ENCODE measurements around the gene RABGAP1L.
A peak's percentile ranks its signal among the peaks of the same experiment; 100 is the strongest.
"Not testable (repeated sequence)": the region's sequence is repeated elsewhere in the genome, so short reads cannot be mapped to it uniquely, and the experiment has no call there.

RABGAP1L gene

DNA sequence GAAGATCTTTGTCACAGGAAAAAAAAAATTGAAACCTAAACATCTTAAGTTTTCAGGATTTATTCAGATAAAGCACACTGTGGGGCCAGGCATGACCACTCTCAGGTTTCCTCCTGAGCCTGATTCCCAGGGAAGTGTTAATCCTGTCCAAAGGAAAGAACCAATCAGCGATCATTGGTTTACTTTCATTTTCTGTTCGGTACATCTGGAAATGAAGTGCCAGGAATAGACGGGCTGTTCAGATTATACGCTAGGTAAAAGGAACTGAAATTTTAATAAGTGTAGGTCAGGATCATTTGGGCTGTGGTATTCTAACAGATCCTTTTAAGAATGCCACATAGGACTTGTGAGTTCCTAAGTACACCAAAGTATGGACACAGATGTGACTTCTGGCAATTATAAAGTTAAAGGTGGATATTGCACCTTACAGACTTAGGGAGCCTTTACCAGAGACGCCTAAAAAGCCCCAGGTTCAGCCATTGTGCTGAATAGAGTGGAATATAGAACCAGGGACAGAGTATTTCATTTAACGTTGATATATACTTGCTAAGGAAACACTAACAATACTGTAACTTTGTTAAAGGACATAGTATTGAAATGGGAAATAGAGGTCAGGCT is 831.2 kb downstream of the RABGAP1L start:
- no peak for DNase-seq (ENCODE audit: low read depth in 3 of 3)

DNA sequence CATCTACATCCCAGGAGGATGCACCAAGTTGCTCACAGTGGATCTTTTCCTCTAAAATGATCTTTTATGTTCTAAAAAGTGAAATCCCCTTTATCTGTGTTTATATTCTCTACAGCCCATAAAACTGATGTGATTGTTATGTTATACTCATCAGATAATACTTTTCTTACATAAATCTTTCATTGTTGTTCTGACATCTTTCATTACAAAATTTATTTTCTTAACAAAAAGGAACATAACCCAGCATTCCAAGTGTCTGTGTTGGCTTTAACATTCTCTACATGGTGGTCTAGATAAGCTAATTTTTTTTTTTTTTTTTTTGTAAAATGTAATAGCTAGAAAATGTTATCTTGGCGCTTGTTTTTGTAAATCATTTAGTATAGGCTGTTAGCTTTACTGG is 832.2 kb downstream of the RABGAP1L start:
- no peak for DNase-seq (ENCODE audit: low read depth in 3 of 3)

DNA sequence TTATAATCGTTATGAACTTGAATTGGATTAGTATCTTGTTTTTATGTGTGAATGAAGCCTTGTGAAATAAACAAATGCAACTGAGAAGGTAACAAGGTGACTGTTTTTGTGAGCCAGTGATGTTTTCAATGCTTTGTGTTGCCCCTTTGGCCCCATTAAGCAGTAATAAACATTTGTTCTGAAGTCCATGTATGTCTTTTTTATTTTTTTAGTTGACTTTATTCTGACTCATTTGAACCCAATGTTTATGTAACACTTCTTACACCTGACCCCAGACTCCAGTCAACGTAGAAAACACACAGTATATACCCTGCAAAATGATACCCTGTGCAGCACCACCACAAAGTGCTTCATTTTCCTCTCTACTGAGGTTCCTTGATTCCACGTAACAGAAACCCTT is 835.8 kb downstream of the RABGAP1L start:
- no peak for DNase-seq (ENCODE audit: low read depth in 3 of 3)

DNA sequence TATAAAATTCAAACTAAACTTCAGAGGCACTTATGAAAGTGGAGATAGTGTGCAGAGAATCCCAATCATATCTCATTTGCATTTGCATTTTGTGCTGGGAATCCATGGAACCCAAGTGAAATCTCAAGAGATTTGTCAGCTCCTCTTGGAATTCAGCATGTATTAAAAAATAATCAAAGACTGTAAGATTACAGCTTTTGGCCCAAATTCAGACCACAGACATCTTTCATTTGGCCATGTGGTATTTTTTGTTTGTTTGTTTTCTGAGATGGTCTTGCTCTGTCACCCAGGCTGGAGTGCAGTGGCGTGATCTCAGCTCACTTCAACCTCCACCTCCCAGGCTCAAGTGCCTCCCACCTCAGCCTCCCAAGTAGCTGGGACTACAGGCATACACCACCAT is 836.6 kb downstream of the RABGAP1L start:
- no peak for DNase-seq (ENCODE audit: low read depth in 3 of 3)

DNA sequence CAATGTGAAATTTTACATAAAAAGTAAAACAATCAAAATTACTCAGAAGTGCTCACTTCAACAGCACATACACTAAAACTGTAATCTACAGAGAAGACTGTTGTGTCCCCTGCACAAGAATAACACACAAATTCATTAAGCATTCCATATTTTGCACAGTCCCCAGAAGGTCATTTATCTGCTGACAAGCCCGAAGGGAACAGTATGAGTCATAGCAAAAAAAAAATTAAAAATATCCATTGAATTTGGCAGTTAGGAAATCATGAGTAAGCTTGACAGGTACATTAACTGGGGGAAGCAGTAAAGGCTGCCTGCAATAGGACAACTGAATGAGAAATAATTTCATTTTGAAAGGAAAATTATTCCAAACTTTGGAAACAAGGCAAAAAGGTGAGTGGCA is 837.2 kb downstream of the RABGAP1L start:
- no peak for DNase-seq (ENCODE audit: low read depth in 3 of 3)

DNA sequence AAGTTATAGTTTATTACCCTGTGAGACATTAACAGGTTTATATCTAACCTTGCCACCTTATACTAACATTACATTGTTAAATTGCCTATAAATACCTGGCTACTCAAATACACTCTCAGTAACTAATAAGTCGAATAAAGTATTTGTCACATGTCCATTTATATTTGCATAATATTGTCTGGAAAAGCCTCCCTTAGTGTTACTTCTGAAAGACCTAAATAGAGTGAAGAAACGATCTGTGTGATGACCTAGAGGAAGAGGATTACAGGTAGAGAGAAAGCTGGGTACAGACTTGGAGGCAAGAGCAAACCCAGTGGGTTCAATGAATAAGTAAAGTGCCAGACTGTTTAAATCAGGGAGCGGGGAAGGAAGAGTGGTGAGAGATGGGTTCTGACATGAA is 837.7 kb downstream of the RABGAP1L start:
- no peak for DNase-seq (ENCODE audit: low read depth in 3 of 3)

DNA sequence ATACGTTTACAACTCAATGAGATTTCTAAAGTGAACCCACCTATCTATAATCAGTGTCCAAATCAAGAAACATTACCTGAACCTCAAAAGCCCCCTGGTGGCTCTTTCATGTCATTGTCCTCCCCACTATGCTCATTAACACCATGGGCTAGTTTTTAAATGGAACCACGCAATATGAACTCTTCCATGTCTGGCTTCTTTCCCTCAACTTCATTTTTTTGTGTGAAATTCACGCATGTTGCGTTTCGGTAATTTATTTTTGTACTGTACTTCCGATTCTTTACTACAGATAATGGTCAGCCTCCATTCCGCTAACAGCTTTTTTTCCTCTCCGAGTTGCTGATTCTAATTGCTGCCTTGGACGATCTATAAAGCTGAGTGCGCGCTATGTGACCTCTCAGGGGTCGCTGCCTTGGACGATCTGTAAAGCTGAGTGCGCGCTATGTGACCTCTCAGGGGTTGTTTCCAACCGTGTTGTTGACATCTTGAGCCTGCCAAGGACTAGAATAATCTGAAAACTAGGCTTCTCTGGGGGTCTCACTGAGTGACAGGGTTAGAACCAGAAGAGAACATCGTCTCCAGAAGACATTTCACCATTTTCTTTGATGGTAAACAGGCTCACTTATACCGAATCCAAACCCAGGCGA is 839.4 kb downstream of the RABGAP1L start:
- DNase-seq (ENCODE audit: low read depth in 3 of 3), result peak in 1 of 3 experiments; percentile 27

DNA sequence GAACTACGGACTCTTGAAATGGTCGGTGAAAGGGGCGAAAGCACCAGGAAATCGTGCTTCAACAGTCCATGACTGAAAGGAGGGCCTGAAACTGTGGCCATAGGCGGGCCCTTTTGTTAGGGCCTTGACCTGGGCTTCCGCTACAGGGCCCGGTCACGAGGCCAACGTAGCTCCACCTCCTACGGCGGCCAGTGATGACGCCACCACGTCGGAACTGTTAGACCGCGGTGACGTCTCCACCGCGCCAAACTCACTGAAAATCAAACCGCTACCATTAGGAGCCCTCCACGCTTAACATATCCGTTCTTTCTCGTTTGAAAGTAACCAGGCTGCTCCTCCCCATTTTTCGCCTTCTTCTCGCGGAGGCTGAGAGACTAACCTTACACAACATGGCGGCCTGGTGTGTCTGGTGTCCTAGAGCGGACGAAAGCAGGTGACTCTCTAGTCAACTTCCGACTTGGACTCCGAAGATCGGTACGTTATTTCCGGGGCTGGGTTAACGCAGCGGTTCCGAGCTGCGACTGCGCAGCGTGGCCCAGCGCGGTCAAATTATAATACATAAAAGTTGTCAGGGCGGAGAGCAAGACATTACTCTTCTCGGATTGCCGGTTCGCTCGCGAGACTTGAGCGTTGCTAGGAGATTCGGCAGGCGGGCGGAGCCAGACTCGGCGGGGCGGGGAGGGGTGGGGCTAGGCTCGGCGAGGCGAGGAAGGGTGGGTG is 840.1 kb downstream of the RABGAP1L start:
- DNase-seq (ENCODE audit: low read depth in 3 of 3), result peak; percentile 93 to 95 (median 95)

DNA sequence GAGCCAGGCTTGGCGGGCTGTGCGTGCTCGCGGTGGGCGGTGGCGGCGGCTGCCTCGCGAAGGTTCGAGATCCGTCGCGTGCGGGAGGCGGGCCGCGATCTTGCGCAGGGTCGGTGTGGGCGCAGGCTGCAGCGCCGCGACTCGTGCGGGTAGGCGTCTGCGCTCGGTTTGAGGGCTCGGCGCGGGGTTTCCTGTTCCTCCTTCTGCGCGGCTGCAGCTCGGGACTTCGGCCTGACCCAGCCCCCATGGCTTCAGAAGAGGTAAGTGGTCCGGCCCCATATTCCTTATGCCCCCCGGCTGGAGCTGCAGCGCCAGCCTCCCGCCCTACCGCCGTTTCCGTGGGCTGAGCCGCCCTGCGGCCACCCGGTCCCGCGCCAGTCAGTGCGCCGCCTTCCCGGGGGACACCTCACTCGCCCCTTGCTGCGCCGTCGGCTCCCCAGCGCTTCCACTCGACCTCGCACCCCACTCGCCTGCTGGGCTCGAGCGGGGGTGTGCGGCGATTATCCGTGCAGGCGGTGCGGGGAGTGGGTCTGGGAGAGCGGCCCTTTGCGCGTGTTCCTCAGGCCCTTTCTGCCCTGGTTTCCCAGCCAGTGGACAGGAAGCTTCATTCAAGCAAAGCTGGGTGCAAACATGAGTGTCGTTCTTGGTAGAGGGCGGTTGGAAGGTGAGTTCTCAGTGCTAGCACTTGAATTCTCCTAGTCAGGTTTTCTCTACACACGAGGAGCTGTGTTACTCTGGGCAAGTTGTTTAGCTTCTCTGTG is 840.8 kb downstream of the RABGAP1L start, which contains the start of gene CACYBP:
TSS of gene CACYBP (plus strand) at position 12 of the 761 bp plus-strand sequence. CDS start at position 246, 234 bp downstream.
- no peak for DNase-seq (ENCODE audit: low read depth in 3 of 3)

DNA sequence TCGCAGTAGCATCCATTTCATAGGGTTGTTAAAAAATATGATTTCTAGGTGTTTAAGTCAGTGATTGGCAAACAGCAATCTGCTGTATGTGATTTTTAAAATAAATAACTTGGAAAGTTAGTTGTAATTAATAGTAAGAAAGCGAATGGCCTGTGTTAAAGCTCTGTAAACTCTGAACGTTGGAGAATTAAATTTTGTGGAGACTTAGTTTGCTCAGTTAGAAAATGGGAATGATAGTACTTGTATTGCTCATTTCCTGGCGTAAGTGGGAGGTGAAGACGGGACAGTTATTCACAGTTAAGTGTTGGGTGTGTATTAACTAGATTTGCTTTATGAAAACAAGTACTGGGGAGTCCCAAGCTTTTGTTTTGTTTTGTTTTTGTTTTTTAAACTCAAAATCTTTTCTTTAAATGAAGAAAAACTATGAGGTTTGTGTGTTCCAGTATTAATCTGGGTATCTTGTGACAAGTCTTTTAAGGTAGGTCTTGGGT is 841.4 kb downstream of the RABGAP1L start:
- no peak for DNase-seq (ENCODE audit: low read depth in 3 of 3)

DNA sequence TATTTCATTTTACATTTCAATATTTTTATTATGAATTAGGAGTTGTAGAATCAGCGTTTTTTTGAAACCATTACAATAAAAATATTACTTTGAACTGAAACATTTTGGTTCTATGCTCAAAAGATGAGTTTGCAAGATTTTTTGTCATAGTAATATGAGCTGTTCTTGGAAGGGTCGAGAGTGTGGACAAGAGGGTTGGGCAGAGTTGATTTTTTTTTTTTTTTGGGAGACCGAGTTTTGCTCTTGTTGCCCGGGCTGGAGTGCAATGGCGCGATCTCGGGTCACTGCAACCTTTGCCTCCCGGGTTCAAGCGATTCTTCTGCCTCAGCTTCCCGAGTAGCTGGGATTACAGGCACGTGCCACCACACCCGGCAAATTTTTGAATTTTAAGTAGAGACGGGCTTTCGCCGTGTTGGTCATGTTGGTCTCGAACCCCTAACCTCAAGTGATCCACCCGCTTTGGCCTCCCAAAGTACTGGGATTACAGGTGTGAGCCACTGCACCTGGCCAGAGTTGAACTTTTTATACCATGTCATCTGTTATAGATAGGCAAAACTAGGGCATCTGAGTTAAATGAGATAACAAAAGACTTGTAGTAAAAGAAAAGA is 843.7 kb downstream of the RABGAP1L start:
- no peak for DNase-seq (ENCODE audit: low read depth in 3 of 3)

DNA sequence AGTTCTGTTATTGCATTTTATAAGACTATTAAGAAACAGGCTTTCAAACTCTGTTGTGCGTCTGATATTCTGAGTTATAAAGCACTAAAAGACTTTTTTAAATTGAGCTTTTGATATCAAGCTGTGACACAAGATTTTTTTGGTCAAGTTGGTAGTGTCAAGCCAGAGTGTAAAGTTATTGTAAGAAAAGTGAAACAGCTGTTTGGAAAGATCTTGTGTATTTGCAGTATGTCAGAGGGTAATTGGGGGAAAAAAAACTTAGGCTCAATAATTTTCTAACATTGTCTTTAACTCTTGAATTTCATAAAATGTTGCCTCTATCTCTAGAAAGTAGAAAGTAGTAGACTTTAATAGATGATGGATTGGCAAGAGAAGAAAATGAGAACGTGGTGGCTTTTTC is 844.2 kb downstream of the RABGAP1L start:
- DNase-seq (ENCODE audit: low read depth in 3 of 3), result no peak

DNA sequence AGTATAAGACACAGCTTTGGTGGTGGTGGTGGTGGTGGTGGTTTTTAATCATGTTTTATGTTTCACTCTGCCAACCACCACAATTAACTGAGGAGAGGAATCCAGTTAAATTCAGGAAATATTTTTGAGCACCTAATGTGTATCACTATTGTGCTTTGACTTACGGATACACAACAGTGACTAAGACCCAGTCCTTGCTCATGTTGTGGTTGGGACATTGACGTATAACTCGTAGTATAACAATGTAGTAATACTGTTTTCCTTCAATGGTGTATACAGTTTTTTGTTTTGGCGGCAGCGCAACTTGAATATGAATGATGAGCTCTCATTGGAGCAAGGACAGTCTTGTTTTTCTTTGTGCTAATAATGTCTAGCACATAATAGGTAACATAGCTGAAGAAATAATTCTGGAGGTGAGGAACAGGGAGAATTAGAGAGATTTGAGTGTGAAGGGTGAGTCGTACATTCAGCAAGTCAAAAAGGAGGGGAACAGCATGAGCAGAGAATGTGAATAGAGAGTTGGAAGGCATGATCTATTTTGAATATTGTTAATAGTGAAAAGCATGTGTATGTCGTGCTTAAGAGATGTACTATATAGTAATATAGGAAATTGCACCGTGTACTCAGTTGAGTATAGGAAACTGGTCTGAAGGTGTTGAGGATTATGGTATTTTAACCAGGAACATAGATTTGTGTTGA is 845.9 kb downstream of the RABGAP1L start:
- no peak for DNase-seq (ENCODE audit: low read depth in 3 of 3)

DNA sequence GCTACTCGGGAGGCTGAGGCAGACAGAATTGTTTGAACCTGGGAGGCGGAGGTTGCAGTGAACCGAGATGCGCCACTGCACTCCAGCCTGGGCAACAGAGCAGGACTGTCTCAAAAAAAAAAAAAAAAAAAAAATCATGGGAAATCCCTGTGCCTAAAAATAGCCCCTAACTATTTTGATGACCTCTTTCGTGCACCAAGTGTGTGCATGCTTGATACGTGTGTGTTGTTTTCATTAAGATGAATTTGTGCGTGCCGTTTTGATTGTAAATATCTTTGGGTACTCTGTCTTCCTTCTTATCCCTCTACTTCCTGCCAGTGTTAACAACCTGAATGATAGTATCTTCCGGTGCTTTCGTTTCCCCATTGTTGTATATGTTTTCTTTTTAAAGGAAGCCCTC is 850.2 kb downstream of the RABGAP1L start:
- no peak for DNase-seq (ENCODE audit: low read depth in 3 of 3)

DNA sequence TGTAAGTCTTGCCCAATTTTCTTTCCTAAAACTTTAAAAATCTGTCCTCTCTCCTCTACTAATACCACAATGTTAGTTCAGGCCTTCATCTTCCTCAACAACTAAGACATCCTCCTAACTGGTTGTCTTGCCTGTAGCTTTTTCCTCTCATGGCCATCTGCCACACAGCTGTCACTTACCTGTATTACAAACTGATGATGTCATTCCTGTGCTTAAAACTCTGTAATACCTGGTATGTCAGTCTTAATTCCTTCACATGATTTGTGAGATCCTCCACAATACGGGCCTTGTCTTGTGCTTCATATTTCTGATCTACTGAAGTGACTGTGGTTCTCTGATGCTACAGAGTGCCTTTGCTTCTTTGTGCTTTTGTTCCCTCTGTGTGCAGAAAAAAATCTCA is 854.1 kb downstream of the RABGAP1L start:
- DNase-seq (ENCODE audit: low read depth in 3 of 3), result no peak

DNA sequence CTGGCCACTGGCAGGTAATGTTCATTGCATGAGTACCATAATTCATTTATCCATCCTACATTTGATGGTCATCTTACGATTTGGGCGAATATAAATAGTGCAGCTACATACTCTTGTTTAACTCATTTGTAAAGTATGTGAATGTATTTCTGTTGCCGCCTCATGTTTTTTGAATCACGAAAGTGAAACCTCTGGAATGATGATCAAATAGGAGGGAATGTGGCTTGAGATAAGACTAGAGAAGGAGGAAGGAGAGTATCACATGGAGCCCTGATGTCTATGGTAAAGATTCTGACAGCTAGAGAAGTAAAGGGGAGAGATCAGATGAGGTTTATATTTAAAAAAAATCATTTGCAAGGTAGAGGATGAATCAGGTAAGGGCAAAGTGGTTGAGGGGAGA is 855.9 kb downstream of the RABGAP1L start:
- DNase-seq (ENCODE audit: low read depth in 3 of 3), result no peak

DNA sequence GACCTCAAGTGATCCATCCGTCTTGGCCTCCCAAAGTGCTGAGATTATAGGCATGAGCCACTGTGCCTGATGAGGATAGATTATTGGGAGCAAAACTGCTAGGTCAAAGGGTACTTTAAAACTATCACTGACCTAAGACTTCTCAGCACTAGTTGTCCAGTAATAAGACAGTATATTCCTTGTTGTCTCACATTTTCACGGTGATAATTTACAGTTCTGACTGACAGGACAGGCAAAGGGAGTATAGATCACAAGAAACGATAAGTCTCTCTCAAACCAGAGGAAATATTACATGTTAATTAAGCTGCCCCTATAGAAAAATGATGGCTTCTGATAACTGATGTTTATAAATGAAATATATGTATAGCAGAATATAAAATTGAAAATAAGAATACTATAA is 860.2 kb downstream of the RABGAP1L start:
- DNase-seq (ENCODE audit: low read depth in 3 of 3), result no peak

DNA sequence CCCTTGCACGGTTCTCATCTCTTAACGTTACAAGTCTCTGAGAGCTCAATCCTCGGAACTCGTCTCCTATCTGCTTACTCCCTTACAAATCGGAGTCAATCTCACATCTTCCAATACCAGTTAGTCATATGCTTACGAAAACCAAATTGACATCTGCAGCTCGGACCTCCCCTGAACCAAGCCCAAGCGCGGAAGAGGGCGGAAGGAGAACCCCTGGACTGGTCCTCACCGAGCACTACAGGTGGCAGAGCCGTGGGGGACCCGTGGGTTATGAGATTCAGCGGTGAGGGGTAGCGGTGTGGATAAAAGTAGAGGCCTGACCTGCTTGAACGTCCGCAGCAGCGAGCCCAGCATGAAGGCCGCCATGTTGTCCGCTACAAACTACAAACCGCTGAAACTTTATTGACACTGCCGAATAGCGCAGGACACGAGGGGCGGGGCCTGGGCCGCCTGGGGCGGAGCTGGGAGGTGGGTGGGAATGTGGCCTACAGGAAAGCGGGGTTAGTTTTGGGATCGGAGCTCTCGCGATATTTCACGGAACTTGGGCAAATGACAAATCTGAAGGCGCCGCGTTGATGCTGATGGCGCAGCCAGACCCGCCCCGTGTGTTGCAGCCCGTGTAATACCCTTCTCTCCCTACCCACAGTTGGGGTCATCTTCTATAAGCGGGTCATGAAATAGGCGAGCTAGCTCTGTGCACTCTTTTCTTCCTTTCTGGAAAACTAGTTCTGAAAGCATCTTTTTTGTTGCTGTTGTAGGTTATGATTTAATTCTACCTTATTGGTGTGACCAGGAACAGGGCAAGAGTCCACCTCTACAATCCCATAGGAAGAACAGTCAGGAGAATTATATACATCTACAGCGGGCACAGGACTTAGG is 864.0 kb downstream of the RABGAP1L start, which contains the start of gene MRPS14:
TSS of gene MRPS14 (minus strand) at position 383 of the 879 bp plus-strand sequence. CDS start at position 366, 17 bp downstream.
- DNase-seq (ENCODE audit: low read depth in 3 of 3), result peak; percentile 96 to 99 (median 96)

DNA sequence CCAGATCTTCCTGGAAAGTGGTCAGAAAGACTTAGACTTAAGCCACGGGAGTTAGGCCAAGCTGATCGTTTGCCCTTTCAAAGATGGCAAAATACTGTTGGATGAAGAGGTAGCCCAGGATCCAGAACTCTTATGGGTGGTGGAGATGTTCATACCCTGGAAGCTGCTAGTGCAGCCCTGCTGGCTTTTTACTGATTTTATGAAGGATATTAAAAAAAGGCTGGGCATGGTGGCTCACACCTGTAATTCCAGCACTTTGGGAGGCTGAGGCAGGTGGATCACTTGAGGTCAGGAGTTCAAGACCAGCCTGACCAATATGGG is 864.6 kb downstream of the RABGAP1L start:
- not testable (repeated sequence) for DNase-seq (ENCODE audit: low read depth in 3 of 3)

DNA sequence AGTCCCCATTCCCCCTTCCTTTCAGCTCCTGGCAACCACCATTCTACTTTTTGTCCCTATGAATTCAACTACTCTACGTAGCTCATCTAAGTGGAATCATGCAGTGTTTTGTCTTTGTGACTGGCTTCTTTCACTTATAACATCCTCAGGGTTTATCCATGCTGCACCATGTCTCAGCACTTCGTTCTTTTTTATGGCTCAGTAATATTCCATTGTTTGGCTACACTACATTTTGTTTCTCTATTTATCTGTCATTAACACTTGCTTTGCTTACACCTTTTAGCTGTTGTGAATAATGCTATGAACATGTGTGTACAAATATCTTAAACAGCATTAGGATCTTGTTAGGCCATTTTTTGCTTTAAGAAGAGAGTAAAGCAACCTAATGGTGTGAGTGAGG is 865.5 kb downstream of the RABGAP1L start:
- no peak for DNase-seq (ENCODE audit: low read depth in 3 of 3)
